Ammon's horn (tissue), 1 donor: ENCODE measurements around the gene CYP8B1.
A peak's percentile ranks its signal among the peaks of the same experiment; 100 is the strongest.
"Not testable (repeated sequence)": the region's sequence is repeated elsewhere in the genome, so short reads cannot be mapped to it uniquely, and the experiment has no call there.

Source experiments
- DNase-seq: peaks from one replicate; pipeline ENCODE4 v3.0.0-alpha.2; 2016; ENCODE audit warnings: low spot score

The CYP8B1 gene

GRCh38 chr3:42884324-42884723 is 8.6 kb upstream of the CYP8B1 start:
- no peak for DNase-seq

- not testable (repeated sequence) for DNase-seq
Measured at GRCh38 chr3:42883251-42883930, 7.7 kb upstream of the CYP8B1 start.

GRCh38 chr3:42880601-42881451 is 5.1 kb upstream of the CYP8B1 start:
- DNase-seq = peak; percentile 92

DNA sequence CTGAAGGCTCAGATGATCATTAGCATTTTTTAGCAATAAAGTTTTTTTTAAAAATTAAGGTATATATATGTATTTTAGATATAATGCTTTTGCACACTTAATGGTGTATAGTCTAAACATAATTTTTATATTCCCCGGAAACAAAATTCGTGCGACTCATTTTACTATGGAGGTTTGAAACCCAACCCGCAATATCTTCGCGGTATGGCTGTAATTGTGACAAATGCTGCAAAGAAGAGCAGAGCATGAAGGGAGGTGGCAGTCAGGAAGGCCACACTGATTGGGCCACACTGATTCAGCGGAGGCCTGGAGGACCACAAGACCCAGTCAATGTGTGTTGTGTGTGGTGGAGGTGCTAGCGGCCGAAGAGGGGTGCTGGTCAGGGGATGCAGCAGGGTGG is 4.5 kb upstream of the CYP8B1 start:
- DNase-seq = no peak

- DNase-seq = no peak
Measured at GRCh38 chr3:42877881-42878280, 2.2 kb upstream of the CYP8B1 start.

DNA sequence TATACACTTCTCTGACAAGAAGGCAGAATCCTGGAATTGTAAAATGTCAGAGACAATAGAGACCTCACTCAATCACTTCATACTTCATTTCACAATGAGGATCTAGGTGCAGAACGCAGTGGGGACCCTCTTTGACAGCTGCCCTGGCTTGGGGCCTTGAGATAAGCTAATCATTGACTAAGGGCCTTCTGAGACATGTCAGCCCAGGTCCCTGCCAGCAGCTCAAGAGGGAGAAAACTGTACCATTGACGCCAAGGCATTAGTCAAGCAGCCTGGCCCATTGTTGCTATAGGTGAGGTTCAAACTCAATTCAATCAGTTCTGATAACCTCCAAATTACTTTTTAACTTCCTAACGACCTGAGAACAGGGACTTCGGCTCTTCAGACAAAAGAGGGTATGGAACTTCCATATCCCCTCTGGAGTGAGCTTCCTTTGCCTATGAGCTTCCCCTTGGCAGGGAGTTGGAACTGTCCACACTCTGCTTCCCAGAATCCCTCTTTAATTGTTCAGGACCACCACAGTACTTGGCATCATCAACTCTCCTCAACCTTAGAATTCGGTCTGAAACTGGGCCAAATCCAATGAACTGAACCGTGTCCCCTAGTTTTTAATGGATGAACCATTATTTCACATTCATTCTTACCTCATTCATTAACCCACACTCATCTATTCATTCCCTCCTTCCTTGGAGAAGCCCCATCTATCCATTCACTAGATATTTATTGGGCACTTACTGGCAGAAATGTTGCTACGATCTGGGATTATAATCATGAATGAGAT is 1.5 kb upstream of the CYP8B1 start:
- no peak for DNase-seq

DNA sequence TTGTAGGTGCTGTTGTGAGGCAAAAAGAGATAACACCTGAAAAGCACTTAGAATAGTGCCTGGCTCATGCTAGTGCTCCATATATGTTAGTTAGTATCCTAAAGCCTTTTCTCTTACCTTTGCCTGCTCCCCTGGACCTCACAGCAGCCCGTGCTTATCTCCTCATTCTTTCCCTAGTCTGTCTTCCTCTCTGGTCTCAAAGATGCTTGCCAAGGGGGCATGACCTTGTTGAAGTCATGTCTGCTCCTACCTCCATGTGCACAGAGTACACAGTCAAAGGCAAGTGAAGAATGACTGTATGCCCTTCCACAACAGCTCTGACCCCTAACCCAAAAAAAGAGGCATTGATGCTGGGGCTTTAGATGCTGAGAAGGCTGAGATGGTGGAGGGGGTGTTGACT is 722 bp upstream of the CYP8B1 start:
- DNase-seq = no peak

- DNase-seq = no peak
Measured at GRCh38 chr3:42874749-42875148, 930 bp downstream of the CYP8B1 start.

GRCh38 chr3:42873221-42873982 is 2.3 kb downstream of the CYP8B1 start:
- no peak for DNase-seq

DNA sequence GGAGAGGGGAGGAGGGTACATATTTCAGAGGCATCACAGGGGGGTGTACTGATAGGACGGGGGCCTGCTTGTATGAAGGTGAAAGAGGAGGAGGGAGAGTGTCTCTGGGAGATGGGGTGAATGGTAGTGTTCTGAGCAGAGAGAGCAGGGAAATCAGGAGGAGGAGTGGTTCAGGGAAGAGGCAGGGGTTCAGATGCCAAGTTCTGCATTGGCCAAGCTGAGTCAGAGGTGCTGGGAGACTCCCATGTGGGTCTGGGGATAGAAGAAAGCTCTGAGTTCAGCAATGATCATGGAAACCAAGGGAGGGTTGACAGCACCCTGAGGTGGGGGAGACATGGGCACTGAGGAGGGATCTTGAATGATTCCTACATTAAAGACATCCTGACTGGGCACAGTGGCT is 3.0 kb downstream of the CYP8B1 start:
- no peak for DNase-seq

DNA sequence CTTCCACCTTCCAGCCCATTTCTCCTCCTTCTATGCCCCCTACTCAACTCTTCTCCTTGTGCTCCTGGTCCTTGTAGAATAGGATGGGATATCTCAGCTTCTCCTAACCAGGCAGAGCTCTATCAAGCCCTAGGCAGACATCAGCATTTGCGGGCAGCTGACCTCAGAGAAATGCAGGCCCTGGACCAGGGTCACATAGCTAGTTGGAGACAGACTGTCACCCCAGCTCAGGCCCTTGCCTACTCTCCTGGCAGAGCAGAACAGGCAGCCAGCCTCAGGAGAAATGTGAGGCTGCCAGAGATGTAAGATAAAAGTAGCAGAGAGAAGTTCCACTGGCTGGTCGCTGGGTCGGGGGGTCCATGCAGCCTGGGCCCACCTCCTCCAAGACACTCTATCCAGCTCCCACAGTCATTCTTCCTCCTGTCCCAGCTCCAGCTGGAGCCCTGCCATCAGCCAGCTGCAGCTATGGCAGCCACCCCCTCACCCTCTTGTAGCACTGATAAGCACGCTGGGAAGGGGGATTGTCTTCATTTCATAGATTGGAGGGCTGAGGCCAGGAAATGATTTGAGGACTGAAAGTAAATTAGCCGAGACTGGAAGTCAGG is 4.0 kb downstream of the CYP8B1 start:
- DNase-seq = peak; percentile 49

- DNase-seq = no peak
Measured at GRCh38 chr3:42868841-42869240, 6.8 kb downstream of the CYP8B1 start.

DNA sequence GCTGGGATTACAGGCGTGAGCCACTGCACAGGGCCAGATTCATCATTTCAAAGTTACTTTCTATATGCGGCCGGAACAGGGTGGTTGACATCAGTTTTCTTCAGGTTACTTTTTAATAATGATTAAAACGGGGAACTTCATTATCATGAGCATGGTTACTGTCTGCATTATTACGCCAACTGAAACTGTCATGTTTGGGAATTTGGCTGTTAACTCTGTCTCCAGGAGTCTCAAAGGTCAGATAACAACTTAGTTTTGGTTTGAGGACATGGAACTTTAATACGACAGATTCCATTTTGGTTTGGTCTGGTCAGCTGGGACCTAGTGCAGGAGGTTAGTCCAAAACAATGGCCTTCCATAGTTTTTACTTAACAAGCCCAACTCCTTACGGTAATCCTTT is 8.5 kb downstream of the CYP8B1 start:
- no peak for DNase-seq

DNA sequence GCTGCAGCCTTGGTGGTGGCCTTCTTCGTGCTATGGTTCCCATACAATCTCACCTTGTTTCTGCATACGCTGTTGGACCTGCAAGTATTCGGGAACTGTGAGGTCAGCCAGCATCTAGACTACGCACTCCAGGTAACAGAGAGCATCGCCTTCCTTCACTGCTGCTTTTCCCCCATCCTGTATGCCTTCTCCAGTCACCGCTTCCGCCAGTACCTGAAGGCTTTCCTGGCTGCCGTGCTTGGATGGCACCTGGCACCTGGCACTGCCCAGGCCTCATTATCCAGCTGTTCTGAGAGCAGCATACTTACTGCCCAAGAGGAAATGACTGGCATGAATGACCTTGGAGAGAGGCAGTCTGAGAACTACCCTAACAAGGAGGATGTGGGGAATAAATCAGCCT is 10.4 kb downstream of the CYP8B1 start:
- no peak for DNase-seq

GRCh38 chr3:42864321-42864950 is 11.2 kb downstream of the CYP8B1 start:
- DNase-seq = no peak

DNA sequence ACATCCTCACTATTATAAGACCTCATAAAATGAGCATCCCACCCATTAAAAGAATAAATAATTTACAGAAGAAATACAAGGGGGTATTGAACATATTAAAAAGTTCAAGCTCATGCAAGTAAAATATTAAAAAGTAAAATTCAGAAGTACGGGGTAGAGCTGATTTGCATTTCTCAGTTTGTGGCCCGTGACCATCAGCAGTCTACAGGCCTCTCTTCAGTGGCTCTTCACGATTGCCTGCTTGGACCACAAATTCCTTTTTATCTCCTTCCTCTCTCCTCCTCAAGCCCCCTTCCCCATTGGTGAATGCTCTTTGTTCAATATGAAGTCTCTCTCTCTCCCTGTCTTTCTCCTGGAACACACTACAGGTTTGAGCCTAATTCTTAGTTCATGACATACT is 19.1 kb downstream of the CYP8B1 start:
- no peak for DNase-seq

GRCh38 chr3:42855547-42856380 is 19.9 kb downstream of the CYP8B1 start:
- no peak for DNase-seq

GRCh38 chr3:42855219-42855546 is 20.5 kb downstream of the CYP8B1 start:
- DNase-seq = no peak

DNA sequence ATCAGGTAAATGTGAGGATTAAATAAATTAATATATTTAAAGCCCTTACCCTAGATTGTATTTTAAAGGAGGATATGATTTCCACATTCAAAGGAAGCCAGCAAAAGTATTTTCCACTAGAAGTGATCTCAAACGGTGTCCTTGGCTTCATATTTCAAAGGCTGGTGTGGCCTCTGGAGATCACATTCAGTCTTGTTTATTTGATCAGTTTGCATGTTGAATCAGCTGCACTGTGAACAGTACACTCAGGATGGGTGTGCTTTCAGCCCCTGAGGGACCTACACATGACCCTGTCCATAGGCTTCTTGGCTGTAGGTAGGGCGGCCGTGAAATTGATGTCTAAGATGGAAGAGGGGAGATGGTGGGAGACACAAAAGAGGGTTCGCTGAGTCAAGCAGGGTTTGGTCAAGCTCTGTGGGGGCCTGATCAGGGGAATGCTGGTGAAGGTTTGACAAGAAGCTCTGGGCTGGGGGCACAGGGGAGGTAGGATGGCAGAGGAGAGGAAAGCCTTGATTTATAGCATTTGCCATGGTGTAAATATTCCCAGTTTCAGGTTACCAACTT is 21.9 kb downstream of the CYP8B1 start:
- DNase-seq = no peak

DNA sequence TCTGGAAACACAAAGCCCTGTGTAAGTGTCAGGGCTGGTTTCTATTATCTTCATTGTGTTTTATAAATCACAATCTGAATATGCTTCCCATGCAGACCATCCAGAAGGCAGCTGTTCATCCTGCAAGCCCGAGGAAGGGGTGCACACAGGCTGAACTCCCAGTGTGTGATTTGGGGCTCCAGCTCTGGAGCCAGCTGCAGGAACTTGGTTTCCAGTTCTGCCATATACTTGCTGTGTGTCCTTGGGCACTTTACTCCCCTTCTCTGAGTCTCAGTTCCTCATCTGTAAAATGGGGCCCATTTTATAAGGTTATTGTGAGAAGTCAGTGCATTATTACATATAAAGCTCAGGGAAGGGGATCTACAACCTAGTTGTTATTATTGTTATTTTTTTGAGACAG is 22.6 kb downstream of the CYP8B1 start:
- DNase-seq = no peak
